Measurements from ENCODE around the gene ARAP1.

DNA sequence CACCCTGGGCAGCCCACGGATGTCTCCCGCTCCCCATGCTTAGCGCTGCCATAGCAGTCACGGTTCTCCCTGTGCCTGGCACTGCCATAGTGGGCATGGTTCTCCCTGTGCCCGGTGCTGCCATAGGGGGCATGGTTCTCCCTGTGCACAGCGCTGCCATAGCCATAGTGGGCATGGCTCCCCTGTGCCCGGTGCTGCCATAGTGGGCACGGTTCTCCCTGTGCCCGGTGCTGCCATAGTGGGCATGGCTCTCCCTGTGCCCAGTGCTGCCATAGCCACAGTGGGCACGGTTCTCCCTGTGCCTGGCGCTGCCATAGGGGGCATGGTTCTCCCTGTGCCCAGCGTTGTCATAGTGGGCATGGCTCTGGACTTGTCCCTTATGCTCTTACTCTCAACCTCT, 19.9 kb upstream of the ARAP1 start:
- TF ChIP-seq, protein P1, sequence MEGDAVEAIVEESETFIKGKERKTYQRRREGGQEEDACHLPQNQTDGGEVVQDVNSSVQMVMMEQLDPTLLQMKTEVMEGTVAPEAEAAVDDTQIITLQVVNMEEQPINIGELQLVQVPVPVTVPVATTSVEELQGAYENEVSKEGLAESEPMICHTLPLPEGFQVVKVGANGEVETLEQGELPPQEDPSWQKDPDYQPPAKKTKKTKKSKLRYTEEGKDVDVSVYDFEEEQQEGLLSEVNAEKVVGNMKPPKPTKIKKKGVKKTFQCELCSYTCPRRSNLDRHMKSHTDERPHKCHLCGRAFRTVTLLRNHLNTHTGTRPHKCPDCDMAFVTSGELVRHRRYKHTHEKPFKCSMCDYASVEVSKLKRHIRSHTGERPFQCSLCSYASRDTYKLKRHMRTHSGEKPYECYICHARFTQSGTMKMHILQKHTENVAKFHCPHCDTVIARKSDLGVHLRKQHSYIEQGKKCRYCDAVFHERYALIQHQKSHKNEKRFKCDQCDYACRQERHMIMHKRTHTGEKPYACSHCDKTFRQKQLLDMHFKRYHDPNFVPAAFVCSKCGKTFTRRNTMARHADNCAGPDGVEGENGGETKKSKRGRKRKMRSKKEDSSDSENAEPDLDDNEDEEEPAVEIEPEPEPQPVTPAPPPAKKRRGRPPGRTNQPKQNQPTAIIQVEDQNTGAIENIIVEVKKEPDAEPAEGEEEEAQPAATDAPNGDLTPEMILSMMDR (IDR thresholded peaks at IDR 0.05), result no peak
- TF ChIP-seq POLR2AphosphoS5 (IDR thresholded peaks at IDR 0.05) (no peak), POLR2A (IDR thresholded peaks at IDR 0.05) (no peak)
